GM21423 (cell line): ENCODE data around the gene FAM89A.
"Not testable (repeated sequence)": the region's sequence is repeated elsewhere in the genome, so short reads cannot be mapped to it uniquely, and the experiment has no call there.

Experiments used
- ATAC-seq: cut with Tn5 transposase; IDR thresholded peaks from one replicate; pipeline ENCODE4 v1.9.1; 2021; ENCODE audit warnings: mild to moderate bottlenecking, moderate library complexity; ENCODE audit not compliant: unreplicated experiment

The FAM89A gene

GRCh38 chr1:231000639-231001038 is 39.4 kb downstream of the FAM89A start:
- no peak for ATAC-seq

DNA sequence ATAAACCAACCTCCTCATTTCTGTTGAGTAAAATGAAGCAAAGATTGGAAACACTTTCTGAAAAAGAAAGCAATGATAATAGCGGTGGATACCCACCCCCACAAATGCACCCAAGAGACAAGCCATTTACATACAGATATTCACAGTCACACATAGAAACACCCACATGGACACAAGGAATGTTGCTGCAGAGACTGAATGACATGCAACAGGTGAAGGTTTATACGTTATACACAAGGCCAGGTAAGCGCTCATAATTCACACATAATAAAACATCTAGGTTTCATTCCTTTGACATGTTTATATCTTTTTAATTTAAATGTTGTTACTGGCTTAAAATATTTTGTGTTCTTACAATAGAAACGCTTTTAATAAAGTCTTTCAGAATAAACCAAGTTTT is 39.9 kb downstream of the FAM89A start:
- ATAC-seq = no peak

DNA sequence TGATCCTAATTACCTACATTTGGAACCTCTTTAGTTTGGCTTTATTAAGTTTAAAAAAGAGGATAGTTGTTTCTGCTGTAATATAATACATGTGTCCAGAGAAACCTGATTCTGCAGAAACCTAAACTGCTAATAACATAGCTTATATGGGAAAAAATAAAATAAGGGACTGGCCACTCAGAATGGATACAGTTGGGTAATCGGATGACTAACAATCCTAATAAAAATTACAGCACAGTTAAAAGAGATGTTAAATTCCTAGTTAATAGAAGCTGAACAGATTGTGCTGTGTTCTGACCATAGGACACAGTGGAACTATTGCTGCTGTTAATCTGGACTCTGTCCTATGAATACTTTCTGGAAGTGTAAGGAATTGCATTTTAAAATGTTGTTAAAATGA is 45.2 kb downstream of the FAM89A start:
- no peak for ATAC-seq

DNA sequence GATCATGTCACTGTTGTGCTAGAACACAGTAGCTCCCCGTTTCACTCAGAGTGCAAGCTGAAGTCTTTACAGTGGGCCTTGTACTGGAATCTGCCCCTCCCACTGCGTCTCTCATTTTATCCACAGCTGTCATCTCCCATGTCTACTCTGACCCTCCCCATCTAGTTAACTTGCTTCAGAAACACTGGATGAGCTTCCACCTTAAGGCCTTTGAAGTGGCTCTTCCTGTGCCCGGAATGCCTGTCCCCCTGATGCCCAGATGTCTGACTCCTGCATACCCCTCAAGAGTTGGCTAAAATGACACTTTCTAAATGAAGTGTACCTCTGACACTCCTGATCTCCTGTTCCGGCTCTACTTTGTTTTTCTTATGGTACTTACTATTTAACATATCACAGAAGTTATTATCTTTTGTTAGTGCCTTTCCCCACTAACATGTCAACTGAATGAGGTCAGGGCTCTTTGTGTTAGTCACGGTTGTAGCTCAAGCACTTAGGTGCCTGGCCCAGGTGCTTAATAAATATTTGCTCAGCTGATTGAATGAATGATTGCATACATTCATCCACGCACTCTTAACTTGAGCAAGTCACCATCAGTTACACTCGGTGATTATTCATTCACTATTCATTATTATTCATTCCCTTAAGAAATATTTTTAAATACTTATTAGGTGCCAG is 47.8 kb downstream of the FAM89A start:
- ATAC-seq = no peak

- ATAC-seq = no peak
Observed at GRCh38 chr1:230987448-230987847, 52.6 kb downstream of the FAM89A start.

GRCh38 chr1:230986976-230987375 is 53.1 kb downstream of the FAM89A start:
- no peak for ATAC-seq

DNA sequence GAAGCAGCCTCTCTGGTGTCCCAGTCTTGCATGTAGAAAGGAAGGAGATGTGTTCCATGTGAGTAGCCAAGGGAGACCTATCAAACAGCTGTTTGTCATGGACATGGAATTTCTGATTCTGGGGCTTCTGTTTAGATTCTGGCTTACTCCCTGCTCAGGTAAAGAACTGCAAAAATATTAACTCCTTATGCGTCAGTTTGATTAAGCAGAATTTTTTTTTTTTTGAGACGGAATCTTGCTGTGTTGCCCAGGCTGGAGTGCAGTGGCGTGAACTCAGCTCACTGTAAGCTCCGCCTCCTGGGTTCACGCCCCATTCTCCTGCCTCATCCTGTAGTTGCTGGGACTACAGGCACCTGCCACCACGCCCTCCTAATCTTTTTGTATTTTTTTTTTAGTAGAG is 54.3 kb downstream of the FAM89A start:
- no peak for ATAC-seq

DNA sequence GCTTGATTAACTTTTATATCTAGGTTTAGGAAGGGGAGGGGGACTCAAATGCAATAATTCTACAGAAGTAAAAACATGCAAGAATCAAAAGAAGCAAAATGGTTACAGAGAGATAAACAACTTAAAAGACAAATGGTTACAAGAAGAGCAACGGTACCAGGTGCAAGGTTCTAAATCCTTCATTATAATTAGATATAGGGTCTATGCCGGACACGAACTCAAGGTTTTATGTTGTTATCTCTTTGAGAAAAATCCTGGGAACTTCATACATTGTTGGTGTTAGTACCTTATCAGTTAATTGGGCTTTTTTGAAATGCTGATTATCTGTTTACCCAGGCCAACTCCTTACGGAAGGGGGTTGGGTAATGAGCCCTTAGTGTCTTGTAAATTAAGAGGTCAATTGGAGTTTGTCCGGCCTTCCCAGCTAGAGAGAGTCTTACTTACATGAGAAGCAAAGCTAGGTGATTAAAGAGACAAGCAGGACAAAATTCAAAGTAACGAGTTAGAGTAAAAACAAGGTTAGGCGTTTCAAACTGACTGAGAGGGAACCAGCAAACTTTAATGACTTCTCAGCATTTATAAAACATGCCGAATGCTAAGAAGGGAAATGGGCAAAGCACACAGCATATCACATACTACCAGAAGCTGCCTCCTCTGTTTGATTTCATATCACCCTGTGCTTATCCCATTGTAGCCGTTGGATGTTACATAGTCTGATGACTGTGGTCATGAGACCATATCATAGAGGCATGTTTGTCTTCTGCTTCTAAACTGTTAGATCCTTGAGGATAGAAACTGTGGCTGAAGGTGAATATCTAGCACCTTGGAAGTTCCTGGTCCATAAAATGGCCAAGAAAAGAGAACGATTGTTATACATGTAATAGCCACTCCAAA is 55.2 kb downstream of the FAM89A start:
- not testable (repeated sequence) for ATAC-seq

- ATAC-seq = no peak
Observed at GRCh38 chr1:230983811-230984210, 56.2 kb downstream of the FAM89A start.

GRCh38 chr1:230982696-230983095 is 57.4 kb downstream of the FAM89A start:
- ATAC-seq = no peak

DNA sequence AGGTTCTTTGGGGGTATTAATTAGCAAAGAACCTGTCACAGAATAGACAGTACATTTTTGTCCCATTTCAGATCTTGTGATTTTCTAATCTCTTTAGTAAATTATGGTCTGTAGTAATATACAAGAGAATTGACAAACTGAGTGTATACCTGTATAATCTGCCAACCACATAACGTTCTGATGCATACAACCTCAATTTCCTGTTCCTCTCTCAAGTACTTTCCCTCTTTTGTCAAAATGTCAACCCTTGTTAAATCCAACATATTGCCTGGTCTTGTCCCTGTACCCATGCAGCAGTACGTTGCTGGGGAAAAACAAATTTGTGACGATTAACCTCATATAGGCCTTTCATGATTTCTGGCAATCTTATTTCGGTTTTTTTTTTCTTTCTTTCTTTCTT is 60.1 kb downstream of the FAM89A start:
- no peak for ATAC-seq

DNA sequence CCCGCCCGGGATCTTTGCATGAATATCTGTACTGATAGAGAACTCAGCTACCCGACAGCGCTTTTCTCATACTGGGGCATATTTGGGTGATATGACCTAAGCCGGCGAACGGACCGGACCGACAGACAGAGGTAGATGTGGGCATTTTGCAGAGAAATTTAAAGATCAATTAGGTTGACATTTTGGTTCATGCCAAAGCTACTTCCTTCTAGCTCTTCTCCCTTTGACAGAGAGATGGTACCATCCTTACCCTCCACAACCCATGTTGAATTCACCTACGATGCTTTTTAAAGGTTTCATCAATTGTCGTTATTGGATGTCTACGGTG is 60.7 kb downstream of the FAM89A start:
- ATAC-seq = no peak

GRCh38 chr1:230978491-230979388 is 61.3 kb downstream of the FAM89A start, which contains the start of the genes ARV1 and TTC13:
TSS of gene ARV1 (plus strand) at chr1:230979094. CDS start at chr1:230979106, 12 bp downstream.
TSS of gene TTC13 (minus strand) at chr1:230978861. CDS start at chr1:230978830, 31 bp downstream.
- ATAC-seq = peak; percentile 90

GRCh38 chr1:230977761-230978490 is 62.1 kb downstream of the FAM89A start:
- ATAC-seq = peak; percentile 6

- no peak for ATAC-seq
Observed at GRCh38 chr1:230976825-230977747, 63.0 kb downstream of the FAM89A start.

- no peak for ATAC-seq
Observed at GRCh38 chr1:230976360-230976759, 63.7 kb downstream of the FAM89A start.

- no peak for ATAC-seq
Observed at GRCh38 chr1:230975636-230976035, 64.4 kb downstream of the FAM89A start.

GRCh38 chr1:230972855-230973271 is 67.2 kb downstream of the FAM89A start:
- ATAC-seq = peak; percentile 82

GRCh38 chr1:230971771-230972170 is 68.3 kb downstream of the FAM89A start:
- ATAC-seq = no peak
